ENCODE measurements around the gene RENBP.

GRCh38 chrX:153983321-153983801, 38.9 kb upstream of the RENBP start:
- TF ChIP-seq SALL2 (tag by site-specific recombination; IDR thresholded peaks at IDR 0.05; ENCODE audit: borderline replicate concordance) (no peak), PBX3 (CRISPR knock-in tag; IDR thresholded peaks at IDR 0.05) (no peak), ZNF701 (tag by site-specific recombination; IDR thresholded peaks at IDR 0.05) (no peak), INSM2 (tag by site-specific recombination; IDR thresholded peaks at IDR 0.05) (no peak), ZNF274 (IDR thresholded peaks at IDR 0.05; ENCODE audit: low read length) (no peak), ZNF274 (tag by site-specific recombination; IDR thresholded peaks at IDR 0.05; ENCODE audit: borderline replicate concordance) (no peak)
- TF ChIP-seq, protein P1, sequence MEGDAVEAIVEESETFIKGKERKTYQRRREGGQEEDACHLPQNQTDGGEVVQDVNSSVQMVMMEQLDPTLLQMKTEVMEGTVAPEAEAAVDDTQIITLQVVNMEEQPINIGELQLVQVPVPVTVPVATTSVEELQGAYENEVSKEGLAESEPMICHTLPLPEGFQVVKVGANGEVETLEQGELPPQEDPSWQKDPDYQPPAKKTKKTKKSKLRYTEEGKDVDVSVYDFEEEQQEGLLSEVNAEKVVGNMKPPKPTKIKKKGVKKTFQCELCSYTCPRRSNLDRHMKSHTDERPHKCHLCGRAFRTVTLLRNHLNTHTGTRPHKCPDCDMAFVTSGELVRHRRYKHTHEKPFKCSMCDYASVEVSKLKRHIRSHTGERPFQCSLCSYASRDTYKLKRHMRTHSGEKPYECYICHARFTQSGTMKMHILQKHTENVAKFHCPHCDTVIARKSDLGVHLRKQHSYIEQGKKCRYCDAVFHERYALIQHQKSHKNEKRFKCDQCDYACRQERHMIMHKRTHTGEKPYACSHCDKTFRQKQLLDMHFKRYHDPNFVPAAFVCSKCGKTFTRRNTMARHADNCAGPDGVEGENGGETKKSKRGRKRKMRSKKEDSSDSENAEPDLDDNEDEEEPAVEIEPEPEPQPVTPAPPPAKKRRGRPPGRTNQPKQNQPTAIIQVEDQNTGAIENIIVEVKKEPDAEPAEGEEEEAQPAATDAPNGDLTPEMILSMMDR (tag by site-specific recombination; IDR thresholded peaks at IDR 0.05): no peak
